ENCODE data around the gene GALT.

The GALT gene

GRCh38 chr9:34663303-34663605 lies 16.8 kb downstream of the GALT start:
- H3K9me3 ChIP-seq (ENCODE audit: control insufficient read depth, low read length), result no peaks in the 10 kb centered on the region
- H3K27me3 ChIP-seq (ENCODE audit: control insufficient read depth, insufficient read depth, low read length, poor library complexity, severe bottlenecking), result no peaks in the 10 kb centered on the region
- H3K27ac ChIP-seq (ENCODE audit: insufficient read depth, low read depth, low read length, poor library complexity, severe bottlenecking), result no peak overlapping the region
- H3K4me3 ChIP-seq (ENCODE audit: insufficient read depth, low read depth, low read length), result no peak overlapping the region
- no peaks in the 10 kb centered on the region for H3K4me1 ChIP-seq (ENCODE audit: control insufficient read depth, insufficient read depth, low read length)
- no peaks in the 10 kb centered on the region for H3K36me3 ChIP-seq (ENCODE audit: control insufficient read depth, insufficient read depth, low read length)

GRCh38 chr9:34664281-34665066 lies 18.0 kb downstream of the GALT start:
- Histone ChIP-seq H3K4me3 (ENCODE audit: insufficient read depth, low read depth, low read length) (peak overlapping the region; percentile 95), H3K9me3 (ENCODE audit: control insufficient read depth, low read length) (no peaks in the 10 kb centered on the region), H3K4me1 (ENCODE audit: control insufficient read depth, insufficient read depth, low read length) (no peaks in the 10 kb centered on the region), H3K36me3 (ENCODE audit: control insufficient read depth, insufficient read depth, low read length) (no peaks in the 10 kb centered on the region), H3K27me3 (ENCODE audit: control insufficient read depth, insufficient read depth, low read length, poor library complexity, severe bottlenecking) (no peaks in the 10 kb centered on the region), H3K27ac (ENCODE audit: insufficient read depth, low read depth, low read length, poor library complexity, severe bottlenecking) (no peak overlapping the region)
- WGBS, 2 experiments, result 4% methylated on average over 18 of the region's 18 CpGs

DNA sequence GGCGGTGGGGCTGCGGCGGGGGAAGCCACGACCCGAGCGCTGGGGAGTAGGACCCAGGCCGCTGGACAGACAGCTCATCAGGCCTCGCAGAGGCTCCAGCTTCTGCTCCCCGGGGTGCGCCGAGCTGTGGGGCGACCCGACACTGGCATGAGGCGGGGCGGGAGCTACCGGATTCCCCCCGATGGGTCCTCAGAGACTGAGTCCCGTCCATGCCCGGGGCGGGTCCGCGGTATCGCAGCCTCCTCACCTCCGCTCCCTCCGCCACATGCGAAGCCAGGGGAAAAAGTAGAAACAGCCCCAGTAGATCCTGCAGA lies 18.5 kb downstream of the GALT start:
- 1% methylated on average over 26 of the region's 26 CpGs for WGBS, 2 experiments
- Histone ChIP-seq H3K4me3 (ENCODE audit: insufficient read depth, low read depth, low read length) (peak overlapping the region; percentile 95), H3K27me3 (ENCODE audit: control insufficient read depth, insufficient read depth, low read length, poor library complexity, severe bottlenecking) (no peaks in the 10 kb centered on the region)

DNA sequence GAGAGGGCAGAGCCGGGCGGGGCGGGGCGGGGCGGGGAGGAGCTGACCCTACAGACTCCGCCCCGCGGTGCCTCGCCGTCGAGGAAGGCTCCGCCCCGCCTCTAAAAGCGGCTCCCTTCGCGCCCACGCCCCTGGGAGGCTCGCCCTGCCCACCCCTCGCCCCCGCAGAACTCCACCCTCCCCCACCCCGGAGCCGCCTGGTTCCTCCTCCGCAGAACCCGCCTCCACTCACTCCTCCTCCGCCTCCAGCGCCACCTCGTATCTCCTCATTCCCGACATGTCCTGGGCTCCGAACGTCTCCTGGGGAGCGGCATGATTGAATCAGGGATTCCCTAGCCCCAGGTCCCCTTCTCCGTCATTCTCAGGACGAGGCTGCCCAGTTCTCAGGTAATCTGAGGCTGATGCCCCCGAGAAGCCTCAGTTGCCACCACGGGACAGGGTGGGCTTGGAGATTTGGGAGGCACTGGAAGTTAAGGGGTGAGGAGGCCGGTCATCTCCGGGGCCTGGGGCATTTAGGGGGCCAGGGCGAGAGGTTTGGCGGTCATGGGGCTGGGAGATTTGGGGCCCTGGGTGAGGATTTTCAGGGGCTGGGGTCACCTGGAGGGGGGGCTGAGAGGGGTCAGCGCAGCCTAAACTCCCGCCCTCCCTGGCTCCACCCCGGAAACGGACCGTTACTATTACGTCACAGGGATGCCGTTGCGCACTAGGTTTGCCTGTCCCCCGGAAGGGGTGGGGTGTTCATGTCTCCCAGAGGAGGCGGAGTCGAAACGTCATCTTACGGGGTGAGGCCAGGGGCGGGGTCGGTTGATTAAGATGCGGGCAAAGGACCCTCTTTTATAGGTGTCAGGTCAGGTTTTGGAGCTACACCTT lies 19.1 kb downstream of the GALT start:
- H3K27me3 ChIP-seq (ENCODE audit: control insufficient read depth, insufficient read depth, low read length, poor library complexity, severe bottlenecking), result no peaks in the 10 kb centered on the region
- peak overlapping the region; percentile 95 for H3K27ac ChIP-seq (ENCODE audit: insufficient read depth, low read depth, low read length, poor library complexity, severe bottlenecking)
- H3K4me1 ChIP-seq (ENCODE audit: control insufficient read depth, insufficient read depth, low read length), result no peaks in the 10 kb centered on the region
- 0 to 1% methylated on average over 54 of the region's 55 CpGs for WGBS, 2 experiments
- H3K4me3 ChIP-seq (ENCODE audit: insufficient read depth, low read depth, low read length), result peak overlapping the region; percentile 95
- H3K36me3 ChIP-seq (ENCODE audit: control insufficient read depth, insufficient read depth, low read length), result no peaks in the 10 kb centered on the region
- H3K9me3 ChIP-seq (ENCODE audit: control insufficient read depth, low read length), result no peaks in the 10 kb centered on the region

More for the DNA sequence above, 18.5 kb downstream of the GALT start:
- Histone ChIP-seq H3K36me3 (ENCODE audit: control insufficient read depth, insufficient read depth, low read length) (no peaks in the 10 kb centered on the region), H3K9me3 (ENCODE audit: control insufficient read depth, low read length) (no peaks in the 10 kb centered on the region), H3K27ac (ENCODE audit: insufficient read depth, low read depth, low read length, poor library complexity, severe bottlenecking) (no peak overlapping the region), H3K4me1 (ENCODE audit: control insufficient read depth, insufficient read depth, low read length) (no peaks in the 10 kb centered on the region)

- Histone ChIP-seq H3K27me3 (ENCODE audit: control insufficient read depth, insufficient read depth, low read length, poor library complexity, severe bottlenecking) (no peaks in the 10 kb centered on the region), H3K9me3 (ENCODE audit: control insufficient read depth, low read length) (no peaks in the 10 kb centered on the region), H3K27ac (ENCODE audit: insufficient read depth, low read depth, low read length, poor library complexity, severe bottlenecking) (no peak overlapping the region), H3K4me3 (ENCODE audit: insufficient read depth, low read depth, low read length) (no peak overlapping the region), H3K36me3 (ENCODE audit: control insufficient read depth, insufficient read depth, low read length) (no peaks in the 10 kb centered on the region), H3K4me1 (ENCODE audit: control insufficient read depth, insufficient read depth, low read length) (no peaks in the 10 kb centered on the region)
- WGBS, 2 experiments, result 87 to 92% methylated on average over 5 of the region's 5 CpGs
Observed at GRCh38 chr9:34669809-34670562, 23.5 kb downstream of the GALT start.

- Histone ChIP-seq H3K27ac (ENCODE audit: insufficient read depth, low read depth, low read length, poor library complexity, severe bottlenecking) (no peak overlapping the region), H3K4me1 (ENCODE audit: control insufficient read depth, insufficient read depth, low read length) (peaks cover 2% of the 10 kb centered on the region), H3K27me3 (ENCODE audit: control insufficient read depth, insufficient read depth, low read length, poor library complexity, severe bottlenecking) (no peaks in the 10 kb centered on the region), H3K9me3 (ENCODE audit: control insufficient read depth, low read length) (no peaks in the 10 kb centered on the region), H3K4me3 (ENCODE audit: insufficient read depth, low read depth, low read length) (no peak overlapping the region), H3K36me3 (ENCODE audit: control insufficient read depth, insufficient read depth, low read length) (no peaks in the 10 kb centered on the region)
- WGBS, 2 experiments, result 88 to 100% methylated on average over 1 of the region's 1 CpG
Observed at GRCh38 chr9:34671307-34671706, 24.8 kb downstream of the GALT start.

DNA sequence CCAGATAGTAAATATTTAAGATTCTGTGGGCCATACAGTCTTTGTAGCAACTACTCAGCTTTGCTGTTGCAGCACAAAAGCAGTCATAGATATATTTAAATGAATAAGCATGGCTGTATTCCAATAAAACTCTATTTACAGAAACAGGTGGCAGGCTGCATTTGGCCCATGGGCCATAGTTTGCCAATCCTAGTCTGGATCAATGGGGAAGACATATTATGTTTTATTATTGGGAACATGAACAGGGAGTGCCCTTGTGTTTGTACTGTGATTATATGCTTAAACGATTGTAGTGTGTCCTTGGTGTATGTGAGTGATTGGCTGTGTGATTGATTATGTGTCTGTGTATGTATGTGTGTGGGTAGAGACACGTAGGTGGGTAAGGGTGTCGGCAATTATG lies 28.0 kb downstream of the GALT start:
- Histone ChIP-seq H3K27ac (ENCODE audit: insufficient read depth, low read depth, low read length, poor library complexity, severe bottlenecking) (no peak overlapping the region), H3K4me3 (ENCODE audit: insufficient read depth, low read depth, low read length) (no peak overlapping the region), H3K36me3 (ENCODE audit: control insufficient read depth, insufficient read depth, low read length) (no peaks in the 10 kb centered on the region), H3K27me3 (ENCODE audit: control insufficient read depth, insufficient read depth, low read length, poor library complexity, severe bottlenecking) (no peaks in the 10 kb centered on the region), H3K9me3 (ENCODE audit: control insufficient read depth, low read length) (no peaks in the 10 kb centered on the region), H3K4me1 (ENCODE audit: control insufficient read depth, insufficient read depth, low read length) (peaks cover 2% of the 10 kb centered on the region)
- 91% methylated on average over 3 of the region's 3 CpGs for WGBS, 2 experiments

- no peaks in the 10 kb centered on the region for H3K36me3 ChIP-seq (ENCODE audit: control insufficient read depth, insufficient read depth, low read length)
- no peaks in the 10 kb centered on the region for H3K9me3 ChIP-seq (ENCODE audit: control insufficient read depth, low read length)
- no peaks in the 10 kb centered on the region for H3K27me3 ChIP-seq (ENCODE audit: control insufficient read depth, insufficient read depth, low read length, poor library complexity, severe bottlenecking)
- H3K27ac ChIP-seq (ENCODE audit: insufficient read depth, low read depth, low read length, poor library complexity, severe bottlenecking), result no peak overlapping the region
- H3K4me1 ChIP-seq (ENCODE audit: control insufficient read depth, insufficient read depth, low read length), result peaks cover 2% of the 10 kb centered on the region
- H3K4me3 ChIP-seq (ENCODE audit: insufficient read depth, low read depth, low read length), result no peak overlapping the region
- 23 to 27% methylated on average over 10 of the region's 10 CpGs for WGBS, 2 experiments
Observed at GRCh38 chr9:34675048-34675714, 28.7 kb downstream of the GALT start.

GRCh38 chr9:34675869-34676268 lies 29.4 kb downstream of the GALT start:
- H3K4me3 ChIP-seq (ENCODE audit: insufficient read depth, low read depth, low read length), result no peak overlapping the region
- no peaks in the 10 kb centered on the region for H3K27me3 ChIP-seq (ENCODE audit: control insufficient read depth, insufficient read depth, low read length, poor library complexity, severe bottlenecking)
- H3K27ac ChIP-seq (ENCODE audit: insufficient read depth, low read depth, low read length, poor library complexity, severe bottlenecking), result no peak overlapping the region
- H3K36me3 ChIP-seq (ENCODE audit: control insufficient read depth, insufficient read depth, low read length), result no peaks in the 10 kb centered on the region
- whole genome bisulfite sequencing, 2 experiments, result 95 to 97% methylated on average over 2 of the region's 2 CpGs
- no peaks in the 10 kb centered on the region for H3K9me3 ChIP-seq (ENCODE audit: control insufficient read depth, low read length)
- peaks cover 2% of the 10 kb centered on the region for H3K4me1 ChIP-seq (ENCODE audit: control insufficient read depth, insufficient read depth, low read length)

DNA sequence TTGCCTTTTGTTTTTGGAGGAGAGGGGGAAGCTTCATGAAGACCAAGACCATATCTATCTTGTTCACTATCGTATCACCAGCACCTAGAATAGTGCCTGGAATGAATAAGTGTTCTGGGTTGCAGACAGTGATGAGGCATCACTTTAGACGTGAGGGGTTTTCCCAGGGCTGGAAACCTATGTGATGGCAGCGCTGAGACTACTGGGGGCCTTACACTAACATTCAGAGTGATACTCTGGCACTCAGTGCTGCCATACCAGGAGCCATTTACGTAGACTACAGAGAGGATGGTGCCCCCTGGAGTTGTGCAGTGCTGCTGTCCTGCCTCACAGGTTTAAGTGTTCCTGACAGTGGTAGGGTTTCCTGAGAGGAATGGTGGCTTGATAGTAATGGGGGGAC lies 37.7 kb downstream of the GALT start:
- no peak overlapping the region for H3K27ac ChIP-seq (ENCODE audit: insufficient read depth, low read depth, low read length, poor library complexity, severe bottlenecking)
- WGBS, 2 experiments, result 93 to 95% methylated on average over 4 of the region's 4 CpGs
- no peaks in the 10 kb centered on the region for H3K36me3 ChIP-seq (ENCODE audit: control insufficient read depth, insufficient read depth, low read length)
- no peaks in the 10 kb centered on the region for H3K9me3 ChIP-seq (ENCODE audit: control insufficient read depth, low read length)
- no peak overlapping the region for H3K4me3 ChIP-seq (ENCODE audit: insufficient read depth, low read depth, low read length)
- H3K4me1 ChIP-seq (ENCODE audit: control insufficient read depth, insufficient read depth, low read length), result no peaks in the 10 kb centered on the region
- no peaks in the 10 kb centered on the region for H3K27me3 ChIP-seq (ENCODE audit: control insufficient read depth, insufficient read depth, low read length, poor library complexity, severe bottlenecking)
